Cardiac septum (tissue), 1 donor: ENCODE results near the gene GEN1. TPM values are rescaled to one million over a fixed set of nuclear protein-coding genes. Genes with fewer than 3 reads are reported as not detected.
A peak's percentile ranks its signal among the peaks of the same experiment; 100 is the strongest.

ENCODE experiments used
- DNase-seq: peaks from one replicate; pipeline ENCODE4 v3.0.0-alpha.2; 2020; ENCODE audit warnings: low spot score
- intact Hi-C: fragments of 100-400 bp; cut with DNase I; formaldehyde crosslinking; loops from one replicate; pipeline ENCODE4 v1.14.0; 2022
- total RNA-seq: library from RNA; stranded (reverse); fragmentation: NEBNext Ultra II Directional; extraction: Animal tissue kit (Norgen Biotek cat#: 25700); gene quantifications from one replicate; pipeline ENCODE4 v1.2.1, GENCODE V29; 2021
- donor health status: DM: no; HTN: no; CAD: no.

Gene GEN1
- total RNA-seq, 1 donor from 2014 or later = 2.7 TPM

DNA sequence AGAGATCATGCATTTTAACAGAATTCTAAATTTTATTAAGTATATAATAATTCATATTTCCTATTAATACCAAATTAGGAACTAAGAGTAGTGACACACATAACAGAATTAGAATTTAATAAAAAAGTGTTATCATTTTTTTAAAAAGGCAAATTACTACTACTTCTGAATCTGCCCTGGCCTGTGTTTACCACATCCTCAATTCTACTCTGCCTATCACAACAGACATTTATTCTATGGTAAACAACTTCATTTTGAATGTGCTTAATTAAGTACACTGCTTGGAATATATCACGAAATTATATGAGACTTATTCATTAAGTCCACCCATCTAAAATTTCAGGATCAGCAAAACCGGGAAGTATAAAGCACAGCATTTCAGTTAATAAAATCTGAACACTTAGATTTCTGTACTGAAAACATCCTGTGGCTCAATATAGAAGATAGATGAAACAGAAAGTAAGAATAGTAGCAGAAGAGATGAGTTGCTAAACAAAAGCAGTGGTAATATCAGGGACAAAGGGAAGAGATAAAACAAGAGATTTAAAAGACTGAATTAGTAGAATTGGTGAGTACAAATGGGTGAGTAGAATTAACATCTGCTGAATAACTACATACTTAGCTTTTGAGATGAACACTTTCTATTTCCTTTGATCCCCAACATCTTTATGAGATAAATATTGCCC, 4.0 kb upstream of the GEN1 start:
- intact Hi-C loops = loop anchor here (5.0 kb wide), 1 partner anchor 72 kb away; no protein-coding TSS in a partner anchor
- DNase-seq = no peak

DNA sequence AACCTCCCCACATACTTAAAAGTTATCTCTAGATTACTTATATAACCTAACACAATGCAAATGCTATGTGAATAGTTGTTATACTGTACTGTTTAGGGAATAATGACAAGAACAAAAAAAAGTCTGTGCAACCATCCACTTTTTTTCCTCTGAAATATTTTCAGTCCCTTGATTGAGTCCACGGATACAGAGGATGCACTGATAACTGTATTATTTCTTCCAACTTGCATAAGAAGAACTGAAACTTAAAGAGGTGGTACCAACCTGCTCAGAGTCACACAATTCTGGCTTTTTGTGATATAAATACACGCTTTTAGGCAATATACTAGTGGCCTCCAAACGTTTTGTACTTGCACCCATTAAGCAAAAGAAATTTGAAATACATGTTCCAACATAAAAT, 1.7 kb upstream of the GEN1 start:
- DNase-seq = no peak
- intact Hi-C loops = loop anchor here (5.0 kb wide), 1 partner anchor 70 kb away; no protein-coding TSS in a partner anchor

DNA sequence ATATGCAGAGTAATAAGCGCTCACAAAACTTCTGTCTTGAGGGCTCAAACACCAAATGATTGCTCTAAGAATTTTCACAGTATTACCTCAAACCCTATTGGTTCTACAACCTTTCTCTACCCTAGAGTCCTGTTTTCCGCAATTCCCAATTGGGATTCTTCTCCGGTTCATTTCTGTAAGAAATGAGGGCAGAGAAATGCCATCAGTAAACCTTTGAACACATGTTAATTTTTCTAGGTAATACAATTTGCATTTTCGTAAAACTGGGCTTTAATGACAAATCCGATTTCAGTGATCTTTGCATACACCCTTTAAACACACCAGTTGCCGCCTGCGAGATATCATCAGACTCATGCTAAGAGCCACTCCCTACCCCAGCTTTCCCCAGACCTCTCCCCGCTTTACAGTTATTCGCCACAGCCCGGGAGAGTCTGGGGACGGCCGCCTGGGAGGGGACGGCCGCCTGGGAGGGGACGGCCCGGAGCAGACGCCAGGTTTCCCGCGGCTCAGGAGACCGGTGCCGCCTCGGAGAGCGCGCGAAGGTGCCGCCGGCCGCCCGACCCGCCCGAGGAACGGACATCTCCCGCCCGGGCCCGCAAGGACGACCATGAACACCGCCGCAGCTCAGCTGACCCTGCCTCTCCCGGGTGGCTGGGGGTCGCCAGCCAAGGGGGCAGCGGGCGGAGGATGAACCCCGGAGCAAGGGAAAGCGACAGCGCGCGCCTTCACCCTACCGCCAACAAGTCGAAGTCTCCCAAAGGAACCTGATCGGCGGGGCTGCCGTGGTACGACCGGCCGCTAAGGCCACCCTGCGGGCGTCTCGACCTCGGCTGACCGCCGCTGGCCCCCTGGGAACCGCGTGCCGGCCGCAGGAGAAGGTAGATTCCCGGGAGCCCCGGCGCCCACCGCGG, 791 bp upstream of the GEN1 start:
- peak; percentile 77 for DNase-seq
- intact Hi-C loops = loop anchor here (5.0 kb wide), 1 partner anchor 69 kb away; no protein-coding TSS in a partner anchor

DNA sequence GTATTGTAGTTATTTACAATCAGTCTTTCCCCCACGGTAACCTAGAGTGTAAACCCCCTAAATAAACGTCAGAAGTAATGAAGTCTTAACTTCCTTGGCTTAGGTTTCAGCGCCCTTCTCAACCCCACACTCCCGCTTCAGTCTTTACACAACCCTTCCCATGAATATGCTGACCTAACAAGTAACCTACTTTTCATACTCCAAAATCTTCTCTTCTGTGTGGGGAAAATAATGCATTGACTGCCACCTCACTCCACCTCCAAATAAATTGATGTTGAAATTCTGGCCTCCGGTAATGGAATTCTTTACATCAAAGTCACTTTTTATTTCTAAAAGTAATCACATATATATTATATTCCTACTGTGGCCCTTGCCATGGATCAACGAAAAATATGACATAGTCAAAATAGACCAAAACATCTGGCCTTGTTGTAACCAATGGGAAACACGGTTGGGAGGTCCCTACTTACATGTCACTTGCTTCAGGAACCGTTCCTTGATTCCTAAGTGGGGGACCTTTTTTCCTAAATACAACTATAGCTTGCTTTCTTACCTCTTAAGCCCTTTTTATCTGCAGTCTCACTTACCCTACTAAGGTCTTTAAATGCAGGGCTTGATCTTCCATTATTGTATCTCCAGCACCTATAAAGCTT, 961 bp downstream of the GEN1 start:
- intact Hi-C loops = loop anchor here (5.0 kb wide), 1 partner anchor 67 kb away; no protein-coding TSS in a partner anchor

DNA sequence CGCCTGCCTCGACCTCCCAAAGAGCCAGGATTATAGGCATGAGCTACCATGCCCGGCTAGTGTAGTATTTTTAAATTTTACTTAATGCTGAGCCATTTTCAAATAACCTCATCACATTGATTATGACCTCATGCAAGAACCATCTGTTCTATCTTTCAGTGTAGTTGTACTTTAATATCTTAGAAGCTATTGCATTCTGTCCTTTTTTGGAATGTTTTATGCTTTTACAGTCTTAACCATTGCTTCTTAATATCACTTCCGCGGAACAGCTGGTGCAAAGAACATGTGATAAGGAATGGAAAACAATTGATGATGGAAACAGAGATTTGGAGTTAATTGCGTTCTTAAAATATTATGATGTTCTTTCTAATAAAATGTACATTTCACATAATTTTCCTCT, 2.7 kb downstream of the GEN1 start:
- DNase-seq = no peak
- intact Hi-C loops = no loop called here

More for the DNA sequence above, 961 bp downstream of the GEN1 start:
- DNase-seq = no peak

DNA sequence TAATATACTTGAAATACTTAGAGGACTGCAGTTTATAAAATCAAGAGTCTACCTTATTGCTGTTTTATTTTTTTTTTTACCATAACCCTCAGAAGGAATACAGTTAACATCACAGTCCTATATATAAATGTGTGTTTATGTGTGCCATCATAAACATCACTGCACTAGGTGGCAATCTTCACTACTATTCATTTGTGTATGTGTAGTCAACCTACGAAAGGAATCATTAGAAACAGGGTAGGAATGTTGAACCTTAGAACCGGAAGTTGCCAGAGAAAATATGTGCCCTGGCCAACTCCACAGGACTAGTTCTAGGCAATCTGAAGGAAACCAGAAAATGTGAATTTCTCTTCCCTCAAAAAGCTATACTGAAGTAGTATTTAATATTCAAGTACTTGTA, 3.4 kb downstream of the GEN1 start:
- DNase-seq = no peak
- intact Hi-C loops = no loop called here

DNA sequence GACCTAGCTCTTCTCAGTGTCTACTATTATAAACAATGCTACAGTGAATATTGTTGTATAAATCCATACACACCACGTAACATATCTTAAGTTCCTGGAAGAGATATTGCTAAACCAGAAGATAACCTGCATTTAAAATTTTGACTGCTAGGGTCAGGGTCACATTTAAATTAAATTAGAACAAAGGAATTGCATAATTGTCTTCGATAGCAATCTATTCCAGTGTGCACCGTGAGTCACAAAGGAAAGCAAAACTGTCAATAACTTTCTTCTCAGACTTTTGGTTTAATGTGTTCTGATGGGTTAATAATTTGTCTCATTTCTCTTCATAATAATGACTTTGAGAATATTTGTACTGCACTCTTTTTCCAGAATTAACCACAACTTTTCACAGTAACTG, 4.2 kb downstream of the GEN1 start:
- intact Hi-C loops = no loop called here
- no peak for DNase-seq

DNA sequence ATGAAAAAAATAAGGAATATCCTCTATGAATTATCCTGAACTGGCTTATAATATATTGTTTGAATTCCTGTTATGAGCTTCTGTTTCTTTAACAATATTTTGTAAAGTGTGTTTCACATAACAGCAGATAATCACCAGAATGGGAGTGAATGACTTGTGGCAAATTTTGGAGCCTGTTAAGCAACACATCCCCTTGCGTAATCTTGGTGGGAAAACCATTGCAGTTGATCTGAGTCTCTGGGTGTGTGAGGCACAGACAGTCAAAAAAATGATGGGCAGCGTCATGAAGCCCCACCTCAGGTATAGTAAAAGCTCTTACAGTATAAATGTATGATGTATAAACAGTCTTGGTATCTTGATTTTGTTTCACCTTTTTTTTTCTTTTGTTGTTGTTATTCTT, 5.9 kb downstream of the GEN1 start:
- no peak for DNase-seq
- intact Hi-C loops = no loop called here

DNA sequence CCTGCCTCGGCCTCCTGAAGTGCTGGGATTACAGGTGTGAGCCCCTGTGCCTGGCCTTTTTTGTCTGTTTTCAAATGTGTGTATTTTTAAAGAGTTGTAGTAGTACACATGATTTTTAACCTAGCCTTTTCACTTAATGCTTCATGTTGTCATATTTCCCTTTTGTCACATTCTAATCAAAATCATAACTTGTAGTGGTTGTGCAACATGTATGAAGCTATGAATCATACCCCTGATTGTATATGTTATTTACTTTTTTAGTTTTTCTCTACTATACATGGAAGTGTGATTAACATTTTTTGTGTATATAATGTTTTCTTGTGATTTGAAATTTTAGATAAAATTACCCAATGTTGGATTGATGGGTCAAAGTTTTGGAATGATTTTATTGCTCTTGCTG, 8.5 kb downstream of the GEN1 start:
- intact Hi-C loops = no loop called here
- no peak for DNase-seq

DNA sequence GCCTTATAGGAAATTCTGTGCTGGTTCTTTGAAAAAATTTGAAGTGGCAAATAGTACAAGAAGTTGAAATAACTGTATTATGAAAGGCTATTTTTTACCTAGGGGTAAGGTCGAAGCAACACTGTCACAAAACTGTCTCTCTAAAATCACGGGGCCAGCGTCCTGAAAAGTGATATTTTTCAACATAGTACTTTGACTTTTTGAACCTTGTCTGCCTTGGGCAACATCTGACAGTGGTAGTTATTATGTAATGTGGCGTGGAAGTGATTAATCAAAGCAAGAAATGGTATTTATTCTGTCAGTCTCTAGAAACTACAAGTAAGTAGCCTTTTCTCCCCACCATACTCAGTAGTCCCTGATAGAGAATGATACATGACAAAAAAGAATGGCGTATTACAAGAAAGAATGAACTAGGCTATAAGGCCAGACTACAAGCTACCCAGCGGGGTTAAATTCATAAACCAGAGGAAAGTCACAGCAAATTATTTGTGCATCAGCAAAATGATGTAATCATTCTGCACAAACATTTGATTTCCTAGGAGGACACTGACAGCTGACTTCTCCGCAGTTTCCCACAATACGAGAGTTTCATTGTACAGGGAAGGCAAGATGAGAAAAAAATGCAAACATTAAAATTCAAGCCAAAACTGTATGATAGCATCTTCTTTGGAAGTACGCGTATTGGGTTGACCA, 9.8 kb downstream of the GEN1 start:
- intact Hi-C loops = no loop called here
- DNase-seq = no peak

DNA sequence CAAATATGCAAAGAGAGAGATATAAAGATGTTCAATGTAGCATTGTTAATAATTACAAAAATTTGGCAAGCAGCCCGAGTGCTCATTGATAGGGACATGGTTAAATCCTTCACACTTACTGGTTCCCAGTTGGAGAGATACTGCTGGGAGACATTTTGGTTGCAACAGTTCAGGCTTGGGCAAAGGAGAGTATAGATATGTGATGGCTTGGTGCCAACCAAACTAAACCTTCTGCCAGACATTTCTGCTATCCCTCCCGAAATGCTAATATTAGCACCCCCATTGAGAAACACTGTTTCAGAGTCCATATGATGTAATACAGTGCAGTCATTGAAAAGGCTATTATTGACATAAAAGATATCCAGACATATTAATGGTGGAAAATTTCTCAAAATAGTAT, 11.5 kb downstream of the GEN1 start:
- intact Hi-C loops = no loop called here
- no peak for DNase-seq

DNA sequence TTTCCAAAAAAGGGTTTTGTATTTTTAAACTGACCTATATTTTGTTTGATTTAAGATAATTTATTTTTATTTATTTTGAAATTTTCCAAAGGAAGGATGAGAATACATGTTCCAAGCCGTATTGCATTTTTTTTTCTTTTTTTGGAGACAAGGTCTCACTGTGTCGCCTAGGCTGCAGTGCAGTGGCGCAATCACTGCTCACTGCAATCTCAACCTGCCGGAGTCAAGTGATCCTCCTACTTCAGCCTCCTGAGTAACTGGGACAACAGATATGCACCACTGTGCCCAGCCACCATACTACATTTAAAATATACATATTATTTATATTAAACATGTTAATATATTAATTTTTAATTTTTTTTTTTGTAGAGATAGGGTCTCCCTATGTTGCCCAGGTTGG, 15.0 kb downstream of the GEN1 start:
- intact Hi-C loops = no loop called here

DNA sequence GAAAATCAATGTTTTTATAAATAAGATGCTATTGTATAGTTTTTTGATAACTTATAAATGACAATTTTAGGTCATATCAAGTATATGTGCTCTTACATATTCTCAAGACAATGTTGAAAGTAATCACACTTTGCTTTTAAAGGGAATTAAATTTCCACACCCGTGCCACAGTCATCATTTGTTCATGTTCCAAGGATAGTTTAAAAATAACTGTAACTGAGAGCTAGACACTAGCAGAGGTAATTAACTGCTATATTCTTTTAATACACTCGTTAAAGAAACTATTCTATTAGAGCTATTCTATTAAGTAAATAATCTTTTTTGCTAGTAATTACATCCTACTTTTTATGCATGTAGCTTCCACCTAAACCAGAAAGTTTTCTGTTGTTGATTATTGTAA, 18.0 kb downstream of the GEN1 start:
- no peak for DNase-seq
- intact Hi-C loops = no loop called here

More for the DNA sequence above, 15.0 kb downstream of the GEN1 start:
- no peak for DNase-seq

DNA sequence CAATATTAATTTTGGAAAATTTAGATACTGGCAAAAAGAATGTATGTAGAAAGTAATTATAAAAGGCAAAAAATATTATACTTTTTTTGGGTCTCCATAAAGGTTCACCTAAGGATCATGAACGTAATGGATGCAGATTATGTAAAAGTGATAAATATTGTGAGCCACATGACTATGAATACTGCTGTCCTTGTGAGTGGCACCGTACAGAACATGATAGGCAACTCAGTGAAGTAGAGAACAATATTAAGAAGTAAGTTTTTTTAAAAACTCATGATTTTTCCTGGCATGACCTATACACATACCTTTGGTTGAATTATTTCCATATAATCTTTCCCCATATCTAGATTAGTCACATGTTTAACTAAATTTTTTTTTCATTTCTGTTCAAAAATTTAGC, 18.6 kb downstream of the GEN1 start:
- intact Hi-C loops = no loop called here
- no peak for DNase-seq

DNA sequence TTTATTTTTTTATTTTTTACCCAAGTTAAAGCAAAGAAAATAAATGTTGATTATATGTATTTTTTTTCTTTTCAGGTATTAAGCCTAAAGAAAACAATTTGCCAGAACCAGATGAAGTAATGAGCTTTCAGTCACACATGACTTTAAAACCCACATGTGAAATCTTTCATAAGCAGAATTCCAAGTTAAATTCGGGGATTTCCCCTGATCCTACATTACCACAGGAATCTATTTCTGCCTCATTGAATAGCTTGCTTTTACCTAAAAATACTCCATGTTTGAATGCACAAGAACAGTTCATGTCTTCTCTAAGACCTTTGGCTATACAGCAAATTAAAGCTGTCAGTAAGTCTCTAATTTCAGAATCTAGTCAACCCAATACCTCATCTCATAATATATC, 26.6 kb downstream of the GEN1 start:
- intact Hi-C loops = no loop called here
- DNase-seq = no peak

DNA sequence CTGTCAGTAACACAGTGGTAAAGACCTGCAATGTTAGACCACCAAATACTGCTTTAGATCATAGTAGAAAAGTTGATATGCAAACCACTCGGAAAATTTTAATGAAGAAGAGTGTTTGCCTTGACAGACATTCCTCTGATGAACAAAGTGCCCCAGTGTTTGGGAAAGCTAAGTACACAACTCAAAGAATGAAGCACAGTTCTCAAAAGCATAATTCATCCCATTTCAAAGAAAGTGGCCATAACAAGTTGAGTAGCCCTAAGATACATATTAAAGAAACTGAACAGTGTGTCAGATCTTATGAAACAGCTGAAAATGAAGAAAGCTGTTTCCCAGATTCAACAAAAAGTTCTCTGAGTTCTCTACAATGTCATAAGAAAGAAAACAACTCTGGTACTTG, 27.5 kb downstream of the GEN1 start:
- no peak for DNase-seq
- intact Hi-C loops = no loop called here

DNA sequence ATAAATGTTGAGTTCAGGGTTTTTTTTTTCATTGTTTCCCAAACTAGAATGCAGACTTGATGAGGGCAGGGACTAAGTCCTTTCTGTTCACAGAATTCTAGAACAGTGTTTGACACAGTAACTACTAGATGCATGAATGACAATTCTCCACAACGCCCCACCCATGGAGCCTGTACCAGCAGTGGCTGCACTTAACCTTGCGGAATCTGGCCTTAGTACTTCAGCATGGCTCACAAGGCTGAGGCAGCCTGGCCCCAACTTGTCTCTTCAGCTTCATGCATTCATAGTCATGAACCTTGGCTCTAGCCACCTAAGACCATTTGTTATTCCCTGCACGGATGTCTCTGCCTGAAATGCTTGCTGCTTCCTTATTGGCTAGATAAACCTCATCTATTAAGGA, 32.8 kb downstream of the GEN1 start:
- intact Hi-C loops = no loop called here
- DNase-seq = no peak

DNA sequence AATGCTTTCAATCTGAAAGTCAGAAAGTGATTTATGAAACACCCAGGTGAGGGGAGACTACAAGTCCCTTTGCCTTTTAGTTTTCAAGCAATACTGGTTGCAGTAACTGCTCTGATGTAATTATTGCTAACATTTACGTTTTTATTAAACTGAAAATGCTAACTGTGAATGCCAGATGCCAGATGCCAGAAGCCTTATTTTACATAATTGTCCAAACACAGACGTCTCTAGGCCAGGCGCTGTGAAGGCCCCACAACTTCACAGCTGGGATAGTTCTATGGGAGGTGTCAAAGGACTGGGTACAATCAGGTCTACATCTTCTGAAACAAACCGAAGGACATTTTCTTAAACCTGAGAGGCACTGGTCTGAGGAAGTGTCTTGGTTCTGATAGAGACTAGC, 34.8 kb downstream of the GEN1 start:
- intact Hi-C loops = no loop called here
- no peak for DNase-seq

DNA sequence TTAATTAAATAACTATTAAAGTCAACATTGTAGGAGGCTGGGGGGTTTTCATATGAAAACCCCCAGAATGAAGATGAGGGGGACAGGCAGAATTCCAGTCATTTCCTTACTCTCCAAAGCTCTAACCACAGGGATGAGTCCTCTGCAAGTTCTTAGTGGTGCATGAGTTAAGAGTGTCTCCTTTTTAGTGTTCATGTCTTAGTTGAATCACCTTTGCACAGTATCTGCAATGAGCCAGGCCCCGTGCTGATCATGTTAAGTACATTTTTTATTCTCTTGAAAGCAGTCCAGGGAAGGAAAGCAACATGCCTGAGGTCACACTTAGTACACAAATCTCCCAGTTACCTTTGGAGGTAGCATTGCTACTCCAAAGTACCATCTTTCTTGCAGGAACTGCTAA, 36.6 kb downstream of the GEN1 start:
- no peak for DNase-seq
- intact Hi-C loops = no loop called here
